HCEC 1CT (cell line): ENCODE results near the gene FAM110C.
"Not testable (repeated sequence)": the region's sequence is repeated elsewhere in the genome, so short reads cannot be mapped to it uniquely, and the experiment has no call there.

ENCODE experiments used
- DNase-seq: peaks from one replicate; pipeline ENCODE4 v3.0.0-alpha.2; 2017

The FAM110C gene

GRCh38 chr2:46471-47345, at the start of gene FAM110C:
TSS of gene FAM110C (minus strand) at chr2:46505. CDS start at chr2:46385, 120 bp downstream.
- no peak for DNase-seq

GRCh38 chr2:92326-92725, 46.0 kb upstream of the FAM110C start:
- no peak for DNase-seq

GRCh38 chr2:90645-91312, 44.5 kb upstream of the FAM110C start:
- no peak for DNase-seq

GRCh38 chr2:85761-86160, 39.5 kb upstream of the FAM110C start:
- DNase-seq, result no peak

- no peak for DNase-seq
These were observed 37.8 kb upstream of the FAM110C start for GRCh38 chr2:84121-84520.

GRCh38 chr2:80971-81736, 34.8 kb upstream of the FAM110C start:
- no peak for DNase-seq

GRCh38 chr2:80378-80777, 34.1 kb upstream of the FAM110C start:
- no peak for DNase-seq

GRCh38 chr2:71309-72035, 25.2 kb upstream of the FAM110C start:
- no peak for DNase-seq

GRCh38 chr2:69366-70344, 23.4 kb upstream of the FAM110C start:
- DNase-seq, result no peak

- not testable (repeated sequence) for DNase-seq
These were observed 22.3 kb upstream of the FAM110C start for GRCh38 chr2:68637-69036.

GRCh38 chr2:66853-67252, 20.5 kb upstream of the FAM110C start:
- no peak for DNase-seq

- DNase-seq, result no peak
These were observed 18.8 kb upstream of the FAM110C start for GRCh38 chr2:65121-65520.

- DNase-seq, result no peak
These were observed 9.5 kb upstream of the FAM110C start for GRCh38 chr2:55587-56448.

- no peak for DNase-seq
These were observed 5.3 kb upstream of the FAM110C start for GRCh38 chr2:51613-52012.

- no peak for DNase-seq
These were observed 1.4 kb upstream of the FAM110C start for GRCh38 chr2:47737-48136.

- no peak for DNase-seq
These were observed 1.0 kb upstream of the FAM110C start for GRCh38 chr2:47346-47725.

GRCh38 chr2:46131-46470, 204 bp downstream of the FAM110C start:
- no peak for DNase-seq

- DNase-seq, result no peak
These were observed 769 bp downstream of the FAM110C start for GRCh38 chr2:45342-46130.

- DNase-seq, result no peak
These were observed 1.5 kb downstream of the FAM110C start for GRCh38 chr2:44748-45341.

- DNase-seq, result no peak
These were observed 3.5 kb downstream of the FAM110C start for GRCh38 chr2:42788-43187.
